H1 (cell line): Measurements from ENCODE around the gene PDE4B. TPM values are rescaled to one million over a fixed set of nuclear protein-coding genes. Genes with fewer than 3 reads are reported as not detected.

Source experiments
- EZH2 ChIP-seq: fragments of 200-600 bp; sonication (generic); IDR thresholded peaks from 2 replicates; pipeline ENCODE4 v1.7.1; 2012; ENCODE audit warnings: low read depth, mild to moderate bottlenecking, moderate library complexity, low read length, inconsistent platforms; ENCODE audit not compliant: severe bottlenecking
- FOSL1 ChIP-seq: IDR thresholded peaks from 2 replicates; pipeline ENCODE4 v1.6.1; 2011; ENCODE audit warnings: mild to moderate bottlenecking, low read depth, low read length, moderate library complexity; ENCODE audit not compliant: insufficient read depth
- RNF2 ChIP-seq: fragments of 200-900, 300-1000 bp; sonication (generic); IDR thresholded peaks from 2 replicates; pipeline ENCODE4 v1.7.1; 2016; ENCODE audit warnings: borderline replicate concordance, low read depth, mild to moderate bottlenecking, antibody characterized with exemption, low read length; ENCODE audit not compliant: poor library complexity, severe bottlenecking; ENCODE audit errors: missing control alignments
- SP2 ChIP-seq: IDR thresholded peaks from 2 replicates; pipeline ENCODE4 v1.6.1; 2012; ENCODE audit warnings: mild to moderate bottlenecking, low read length, inconsistent platforms
- YY1 ChIP-seq: IDR thresholded peaks from 2 replicates; pipeline ENCODE4 v1.6.1; 2011; ENCODE audit warnings: low read depth, mild to moderate bottlenecking, low read length
- polyA plus RNA-seq, 7 experiments: library from polyadenylated mRNA; depleted of rRNA in 3 of 7; stranded (reverse) in 5 of 7; unstranded in 2 of 7; fragments of >200 nt in 5 of 7; fragments of 200-250 nt in 2 of 7; gene quantifications; 1 replicate in 5 of 7; 2 replicates in 1 of 7; 4 replicates in 1 of 7; pipeline versions ENCODE4 v1.2.1 to v1.2.3, GENCODE V29; 2011 to 2013; ENCODE audit warnings: missing spikeins in 2 of 7, mixed read lengths in 2 of 7
- total RNA-seq: library from RNA; stranded (reverse); fragmentation: NEBNext Ultra II Directional; extraction: Animal tissue kit (Norgen Biotek cat#: 25700); gene quantifications from 2 replicates; pipeline ENCODE4 v1.2.1, GENCODE V29; 2021
- TF ChIP-seq, protein P1 (sequence below): fragments of 300-600 bp; sonication (generic); IDR thresholded peaks from 2 replicates; pipeline ENCODE4 v1.7.1; 2012; ENCODE audit warnings: low read length, moderate library complexity, mild to moderate bottlenecking, inconsistent platforms; ENCODE audit not compliant: insufficient replicate concordance
- TF ChIP-seq, protein P2 (sequence below), 3 experiments: IDR thresholded peaks; 1 replicate in 2 of 3; 2 replicates in 1 of 3; pipeline versions ENCODE4 v1.5.1 to v1.6.1; 2011; ENCODE audit warnings: low read length in 3 of 3, mild to moderate bottlenecking in 3 of 3, inconsistent platforms in 2 of 3, low read depth in 1 of 3, moderate library complexity in 1 of 3; ENCODE audit not compliant: insufficient read depth in 1 of 3; ENCODE audit errors: control extremely low read depth in 1 of 3

Gene PDE4B
- total and polyA plus RNA-seq, 2 of the 8 experiments (the other 6 are each of a cell fraction or from before 2014, with no cell fraction given): 5.0 to 15.1 TPM

DNA sequence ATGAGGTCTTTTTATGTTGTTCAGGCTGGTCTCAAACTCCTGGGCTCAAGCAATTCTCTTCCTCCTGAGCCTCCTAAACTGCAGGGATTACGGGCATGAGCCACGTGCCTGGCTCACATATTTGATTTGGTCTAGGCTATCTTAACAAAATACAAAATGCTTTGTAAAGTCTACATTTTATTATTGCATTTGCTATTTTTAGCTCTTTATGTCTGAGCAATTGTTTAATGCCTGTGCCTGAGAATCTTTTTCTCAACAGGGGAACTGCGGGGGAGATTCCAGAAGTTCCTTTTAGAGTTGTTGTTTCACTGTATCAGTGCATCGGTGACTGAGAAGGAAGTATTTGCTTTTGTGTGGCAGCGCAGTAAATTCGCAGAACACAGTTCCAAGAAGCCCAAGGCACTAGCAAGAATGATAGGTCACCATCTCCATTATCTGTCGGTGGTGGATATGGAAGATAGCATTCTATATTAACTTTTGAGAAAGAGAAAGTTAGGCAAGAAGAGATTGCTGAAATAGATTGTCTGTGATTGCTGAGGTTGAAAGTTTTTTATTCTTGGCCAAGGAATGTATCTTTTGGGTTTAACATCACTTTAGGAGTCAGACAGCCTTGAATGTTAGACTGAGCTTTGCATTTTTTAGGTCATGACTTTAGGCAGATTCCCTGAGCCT, 167.3 kb downstream of the PDE4B start (continued):
- TF ChIP-seq, protein P1, sequence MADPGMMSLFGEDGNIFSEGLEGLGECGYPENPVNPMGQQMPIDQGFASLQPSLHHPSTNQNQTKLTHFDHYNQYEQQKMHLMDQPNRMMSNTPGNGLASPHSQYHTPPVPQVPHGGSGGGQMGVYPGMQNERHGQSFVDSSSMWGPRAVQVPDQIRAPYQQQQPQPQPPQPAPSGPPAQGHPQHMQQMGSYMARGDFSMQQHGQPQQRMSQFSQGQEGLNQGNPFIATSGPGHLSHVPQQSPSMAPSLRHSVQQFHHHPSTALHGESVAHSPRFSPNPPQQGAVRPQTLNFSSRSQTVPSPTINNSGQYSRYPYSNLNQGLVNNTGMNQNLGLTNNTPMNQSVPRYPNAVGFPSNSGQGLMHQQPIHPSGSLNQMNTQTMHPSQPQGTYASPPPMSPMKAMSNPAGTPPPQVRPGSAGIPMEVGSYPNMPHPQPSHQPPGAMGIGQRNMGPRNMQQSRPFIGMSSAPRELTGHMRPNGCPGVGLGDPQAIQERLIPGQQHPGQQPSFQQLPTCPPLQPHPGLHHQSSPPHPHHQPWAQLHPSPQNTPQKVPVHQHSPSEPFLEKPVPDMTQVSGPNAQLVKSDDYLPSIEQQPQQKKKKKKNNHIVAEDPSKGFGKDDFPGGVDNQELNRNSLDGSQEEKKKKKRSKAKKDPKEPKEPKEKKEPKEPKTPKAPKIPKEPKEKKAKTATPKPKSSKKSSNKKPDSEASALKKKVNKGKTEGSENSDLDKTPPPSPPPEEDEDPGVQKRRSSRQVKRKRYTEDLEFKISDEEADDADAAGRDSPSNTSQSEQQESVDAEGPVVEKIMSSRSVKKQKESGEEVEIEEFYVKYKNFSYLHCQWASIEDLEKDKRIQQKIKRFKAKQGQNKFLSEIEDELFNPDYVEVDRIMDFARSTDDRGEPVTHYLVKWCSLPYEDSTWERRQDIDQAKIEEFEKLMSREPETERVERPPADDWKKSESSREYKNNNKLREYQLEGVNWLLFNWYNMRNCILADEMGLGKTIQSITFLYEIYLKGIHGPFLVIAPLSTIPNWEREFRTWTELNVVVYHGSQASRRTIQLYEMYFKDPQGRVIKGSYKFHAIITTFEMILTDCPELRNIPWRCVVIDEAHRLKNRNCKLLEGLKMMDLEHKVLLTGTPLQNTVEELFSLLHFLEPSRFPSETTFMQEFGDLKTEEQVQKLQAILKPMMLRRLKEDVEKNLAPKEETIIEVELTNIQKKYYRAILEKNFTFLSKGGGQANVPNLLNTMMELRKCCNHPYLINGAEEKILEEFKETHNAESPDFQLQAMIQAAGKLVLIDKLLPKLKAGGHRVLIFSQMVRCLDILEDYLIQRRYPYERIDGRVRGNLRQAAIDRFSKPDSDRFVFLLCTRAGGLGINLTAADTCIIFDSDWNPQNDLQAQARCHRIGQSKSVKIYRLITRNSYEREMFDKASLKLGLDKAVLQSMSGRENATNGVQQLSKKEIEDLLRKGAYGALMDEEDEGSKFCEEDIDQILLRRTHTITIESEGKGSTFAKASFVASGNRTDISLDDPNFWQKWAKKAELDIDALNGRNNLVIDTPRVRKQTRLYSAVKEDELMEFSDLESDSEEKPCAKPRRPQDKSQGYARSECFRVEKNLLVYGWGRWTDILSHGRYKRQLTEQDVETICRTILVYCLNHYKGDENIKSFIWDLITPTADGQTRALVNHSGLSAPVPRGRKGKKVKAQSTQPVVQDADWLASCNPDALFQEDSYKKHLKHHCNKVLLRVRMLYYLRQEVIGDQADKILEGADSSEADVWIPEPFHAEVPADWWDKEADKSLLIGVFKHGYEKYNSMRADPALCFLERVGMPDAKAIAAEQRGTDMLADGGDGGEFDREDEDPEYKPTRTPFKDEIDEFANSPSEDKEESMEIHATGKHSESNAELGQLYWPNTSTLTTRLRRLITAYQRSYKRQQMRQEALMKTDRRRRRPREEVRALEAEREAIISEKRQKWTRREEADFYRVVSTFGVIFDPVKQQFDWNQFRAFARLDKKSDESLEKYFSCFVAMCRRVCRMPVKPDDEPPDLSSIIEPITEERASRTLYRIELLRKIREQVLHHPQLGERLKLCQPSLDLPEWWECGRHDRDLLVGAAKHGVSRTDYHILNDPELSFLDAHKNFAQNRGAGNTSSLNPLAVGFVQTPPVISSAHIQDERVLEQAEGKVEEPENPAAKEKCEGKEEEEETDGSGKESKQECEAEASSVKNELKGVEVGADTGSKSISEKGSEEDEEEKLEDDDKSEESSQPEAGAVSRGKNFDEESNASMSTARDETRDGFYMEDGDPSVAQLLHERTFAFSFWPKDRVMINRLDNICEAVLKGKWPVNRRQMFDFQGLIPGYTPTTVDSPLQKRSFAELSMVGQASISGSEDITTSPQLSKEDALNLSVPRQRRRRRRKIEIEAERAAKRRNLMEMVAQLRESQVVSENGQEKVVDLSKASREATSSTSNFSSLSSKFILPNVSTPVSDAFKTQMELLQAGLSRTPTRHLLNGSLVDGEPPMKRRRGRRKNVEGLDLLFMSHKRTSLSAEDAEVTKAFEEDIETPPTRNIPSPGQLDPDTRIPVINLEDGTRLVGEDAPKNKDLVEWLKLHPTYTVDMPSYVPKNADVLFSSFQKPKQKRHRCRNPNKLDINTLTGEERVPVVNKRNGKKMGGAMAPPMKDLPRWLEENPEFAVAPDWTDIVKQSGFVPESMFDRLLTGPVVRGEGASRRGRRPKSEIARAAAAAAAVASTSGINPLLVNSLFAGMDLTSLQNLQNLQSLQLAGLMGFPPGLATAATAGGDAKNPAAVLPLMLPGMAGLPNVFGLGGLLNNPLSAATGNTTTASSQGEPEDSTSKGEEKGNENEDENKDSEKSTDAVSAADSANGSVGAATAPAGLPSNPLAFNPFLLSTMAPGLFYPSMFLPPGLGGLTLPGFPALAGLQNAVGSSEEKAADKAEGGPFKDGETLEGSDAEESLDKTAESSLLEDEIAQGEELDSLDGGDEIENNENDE: no peak
- TF ChIP-seq RNF2 (no peak), YY1 (no peak), SP2 (no peak), FOSL1 (no peak), EZH2 (no peak)
- TF ChIP-seq, protein P2, sequence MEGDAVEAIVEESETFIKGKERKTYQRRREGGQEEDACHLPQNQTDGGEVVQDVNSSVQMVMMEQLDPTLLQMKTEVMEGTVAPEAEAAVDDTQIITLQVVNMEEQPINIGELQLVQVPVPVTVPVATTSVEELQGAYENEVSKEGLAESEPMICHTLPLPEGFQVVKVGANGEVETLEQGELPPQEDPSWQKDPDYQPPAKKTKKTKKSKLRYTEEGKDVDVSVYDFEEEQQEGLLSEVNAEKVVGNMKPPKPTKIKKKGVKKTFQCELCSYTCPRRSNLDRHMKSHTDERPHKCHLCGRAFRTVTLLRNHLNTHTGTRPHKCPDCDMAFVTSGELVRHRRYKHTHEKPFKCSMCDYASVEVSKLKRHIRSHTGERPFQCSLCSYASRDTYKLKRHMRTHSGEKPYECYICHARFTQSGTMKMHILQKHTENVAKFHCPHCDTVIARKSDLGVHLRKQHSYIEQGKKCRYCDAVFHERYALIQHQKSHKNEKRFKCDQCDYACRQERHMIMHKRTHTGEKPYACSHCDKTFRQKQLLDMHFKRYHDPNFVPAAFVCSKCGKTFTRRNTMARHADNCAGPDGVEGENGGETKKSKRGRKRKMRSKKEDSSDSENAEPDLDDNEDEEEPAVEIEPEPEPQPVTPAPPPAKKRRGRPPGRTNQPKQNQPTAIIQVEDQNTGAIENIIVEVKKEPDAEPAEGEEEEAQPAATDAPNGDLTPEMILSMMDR (IDR thresholded peaks at IDR 0.05; ENCODE audit: control extremely low read depth in 1 of 3, insufficient read depth in 1 of 3, low read depth in 1 of 3, low read length in 3 of 3): no peak
